Stomach (tissue), 19 donors: ENCODE results near the gene WIPF2. TPM values are rescaled to one million over a fixed set of nuclear protein-coding genes. Genes with fewer than 3 reads are reported as not detected.
A peak's percentile ranks its signal among the peaks of the same experiment; 100 is the strongest.

Source experiments
- DNase-seq, 2 donors: peaks; one replicate each; pipeline versions ENCODE4 v3.0.0 to v3.0.0-alpha.2; 2013 to 2019
- H3K27ac ChIP-seq, 5 donors: fragments of 200-600 bp in 4 of 5; sonication (generic) in 4 of 5; one replicate each; pipeline ENCODE4 v1.5.1; 2013 to 2019; ENCODE audit warnings: mild to moderate bottlenecking in 1 of 5, moderate library complexity in 1 of 5
- H3K27me3 ChIP-seq, 3 donors: fragments of 200-600 bp; sonication (generic); one replicate each; pipeline ENCODE4 v1.5.1; 2017 to 2019; ENCODE audit warnings: mixed run types in 1 of 3
- H3K36me3 ChIP-seq, 4 donors: fragments of 200-600 bp; sonication (generic); 1 replicate in 3 of 4; 2 replicates in 1 of 4; pipeline ENCODE4 v1.5.1; 2016 to 2019
- H3K4me1 ChIP-seq, 4 donors: fragments of 200-600 bp; sonication (generic); one replicate each; pipeline ENCODE4 v1.5.1; 2016 to 2019
- H3K4me3 ChIP-seq, 4 donors: fragments of 200-600 bp; sonication (generic) in 3 of 4; one replicate each; pipeline ENCODE4 v1.5.1; 2016 to 2019; ENCODE audit warnings: mild to moderate bottlenecking in 1 of 4
- H3K9me3 ChIP-seq, 4 donors: fragments of 200-600 bp; sonication (generic); one replicate each; pipeline ENCODE4 v1.5.1; 2016 to 2019
- EP300 ChIP-seq: sonication (generic); formaldehyde crosslinking; IDR thresholded peaks from one replicate; pipeline ENCODE4 v1.6.1; 2017; ENCODE audit warnings: antibody characterized with exemption
- POLR2A ChIP-seq, 4 donors: fragments of 450-650 bp; IDR thresholded peaks; one replicate each; pipeline ENCODE4 v1.6.1; 2016; ENCODE audit warnings: antibody characterized with exemption in 4 of 4, control low read depth in 2 of 4, mild to moderate bottlenecking in 1 of 4, moderate library complexity in 1 of 4
- POLR2AphosphoS5 ChIP-seq, 3 donors: sonication (generic); formaldehyde crosslinking; IDR thresholded peaks; one replicate each; pipeline ENCODE4 v1.6.1; 2016; ENCODE audit warnings: antibody characterized with exemption in 3 of 3
- WGBS, 5 donors: extraction: QIAGEN DNeasy Blood & Tissue Kit in 3 of 5; methylation state at CpG; one replicate each; pipeline versions ENCODE4 v1.1.5 to v1.1.7; 2013 to 2018; 5-methylcytosine and 5-hydroxymethylcytosine counted together
- intact Hi-C: fragments of 100-400 bp; cut with DNase I; formaldehyde crosslinking; loops from one replicate; pipeline ENCODE4 v1.15.1; 2023; ENCODE audit warnings: low total_unique reads
- long read RNA-seq, 10 donors: transcript quantifications; one replicate each; lab custom pipeline, GENCODE V29; 2026
- polyA plus RNA-seq, 3 donors: library from polyadenylated mRNA; stranded (reverse); fragments of 200-250 nt; gene quantifications; one replicate each; pipeline ENCODE4 v1.2.3, GENCODE V29; 2013
- total RNA-seq, 5 donors: library from RNA; depleted of rRNA; stranded (reverse); fragments of >200 nt; gene quantifications; one replicate each; pipeline versions ENCODE4 v1.1.0 to v1.2.3, GENCODE V29; 2014 to 2016
- TF ChIP-seq, protein P1 (sequence below), 7 experiments: fragments of 450-650 bp in 4 of 7; fragments of 200-600 bp in 3 of 7; sonication (generic) in 3 of 7; IDR thresholded peaks; one replicate each; pipeline ENCODE4 v1.5.1; 2016 to 2019; ENCODE audit warnings: antibody characterized with exemption in 7 of 7, control low read depth in 2 of 7, mild to moderate bottlenecking in 1 of 7
- donor health status: healthy with polysubstance abuse.
- donor health status: Bipolar disorder and iron deficiency.
- donor health status: healthy.

The WIPF2 gene, protein sequence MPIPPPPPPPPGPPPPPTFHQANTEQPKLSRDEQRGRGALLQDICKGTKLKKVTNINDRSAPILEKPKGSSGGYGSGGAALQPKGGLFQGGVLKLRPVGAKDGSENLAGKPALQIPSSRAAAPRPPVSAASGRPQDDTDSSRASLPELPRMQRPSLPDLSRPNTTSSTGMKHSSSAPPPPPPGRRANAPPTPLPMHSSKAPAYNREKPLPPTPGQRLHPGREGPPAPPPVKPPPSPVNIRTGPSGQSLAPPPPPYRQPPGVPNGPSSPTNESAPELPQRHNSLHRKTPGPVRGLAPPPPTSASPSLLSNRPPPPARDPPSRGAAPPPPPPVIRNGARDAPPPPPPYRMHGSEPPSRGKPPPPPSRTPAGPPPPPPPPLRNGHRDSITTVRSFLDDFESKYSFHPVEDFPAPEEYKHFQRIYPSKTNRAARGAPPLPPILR
- total RNA-seq: 10 to 100 TPM in 4 of 5 donors, 1 to 10 TPM in 1; 1.4 to 40.6 (median 15.4) TPM
- polyA plus RNA-seq: 10 to 100 TPM in 2 of 3 donors, 1 to 10 TPM in 1; 6.3 to 11.8 (median 11.2) TPM
- long read RNA-seq, donor 1: 0 reads
- long read RNA-seq, donor 2, full-length matches to known transcripts: 7 of 7 reads
- long read RNA-seq, donor 2, partial matches to known transcripts: 0 of 7 reads
- long read RNA-seq, donor 2, other reads (novel, unspliced or antisense): 0 of 7 reads
- long read RNA-seq, donor 3, partial matches to known transcripts: 0 of 2 reads
- long read RNA-seq, donor 3, other reads (novel, unspliced or antisense): 0 of 2 reads
- long read RNA-seq, donor 4: 0 reads
- long read RNA-seq, donor 5, partial matches to known transcripts: 0 of 4 reads
- long read RNA-seq, donor 5, other reads (novel, unspliced or antisense): 0 of 4 reads
- long read RNA-seq, donor 6, full-length matches to known transcripts: 11 of 21 reads
- long read RNA-seq, donor 6, partial matches to known transcripts: 10 of 21 reads
- long read RNA-seq, donor 6, other reads (novel, unspliced or antisense): 0 of 21 reads
- long read RNA-seq, donor 7, full-length matches to known transcripts: 4 of 9 reads
- long read RNA-seq, donor 7, partial matches to known transcripts: 5 of 9 reads
- long read RNA-seq, donor 7, other reads (novel, unspliced or antisense): 0 of 9 reads
- long read RNA-seq, donor 8, partial matches to known transcripts: 0 of 4 reads
- long read RNA-seq, donor 8, other reads (novel, unspliced or antisense): 0 of 4 reads
- long read RNA-seq, donor 9, transcript WIPF2-205 (3 exons, 554 nt): major isoform, 5 of 5 reads
- long read RNA-seq, donor 9, partial matches to known transcripts: 0 of 5 reads
- long read RNA-seq, donor 9, other reads (novel, unspliced or antisense): 0 of 5 reads
- long read RNA-seq, donor 10, full-length matches to known transcripts: 3 of 3 reads
- long read RNA-seq, donor 10, partial matches to known transcripts: 0 of 3 reads
- long read RNA-seq, donor 10, other reads (novel, unspliced or antisense): 0 of 3 reads

DNA sequence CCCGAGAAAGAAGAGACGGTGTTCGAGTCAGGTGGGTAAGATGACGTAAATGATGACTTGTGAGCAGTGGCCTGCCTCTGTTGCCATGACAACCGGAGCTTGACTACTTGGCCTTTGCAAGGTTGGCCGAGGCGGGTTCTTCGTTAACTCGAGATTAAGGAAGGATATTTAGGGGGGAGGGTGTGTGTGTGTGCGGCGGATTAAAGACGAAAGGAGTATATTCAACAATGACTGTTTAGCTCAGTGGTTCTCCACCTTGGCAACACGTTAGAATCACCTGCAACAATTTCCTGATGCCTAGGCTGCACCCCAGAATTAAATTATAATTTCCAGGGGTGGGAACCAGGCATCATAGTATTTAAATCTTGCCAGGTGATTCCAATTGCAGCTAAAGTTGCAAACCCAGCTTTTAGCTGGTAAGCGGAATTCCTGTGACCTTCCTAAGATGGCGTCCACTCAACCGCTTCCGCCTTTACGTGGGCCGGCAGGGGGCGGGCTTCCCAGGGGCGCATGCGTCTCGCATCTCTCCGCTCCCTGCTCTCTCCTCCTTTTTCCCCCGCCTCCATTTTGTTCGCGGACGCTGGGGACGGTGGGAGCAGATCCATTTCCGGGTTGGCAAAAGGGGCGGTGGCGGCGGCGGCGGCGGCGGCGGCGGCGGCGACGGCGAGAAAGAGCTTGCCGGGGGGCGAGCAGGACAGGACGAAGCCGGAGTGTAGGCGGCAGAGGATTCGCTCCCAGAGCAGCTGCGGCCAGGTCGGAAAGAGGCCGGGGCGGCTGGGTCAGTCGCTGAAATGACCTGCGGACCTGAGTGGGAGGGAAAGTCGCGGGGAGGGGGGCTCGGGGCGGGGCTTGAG, at the start of gene WIPF2:
TSS of gene WIPF2 (plus strand) at position 565 of the 854 bp plus-strand sequence. CDS start 37,156 bp downstream, outside the sequence.
- Histone ChIP-seq H3K27me3 (no peaks in the 10 kb centered on the region), H3K4me1 (peaks cover 3 to 34% (median 24%) of the 10 kb centered on the region in 4 donors), H3K9me3 (no peaks in the 10 kb centered on the region), H3K4me3 (peak within 1 kb of the TSS; percentile 58 to 82 (median 75)), H3K27ac (peak within 1 kb of the TSS; percentile 92 to 98 (median 94)), H3K36me3 (no peaks in the 10 kb centered on the region)
- 0 to 2% (median 1%) methylated on average over 54 to 59 of the region's 59 CpGs for WGBS, 5 donors
- intact Hi-C loops: no loop called here
- TF ChIP-seq EP300: no peak
- TF ChIP-seq, protein P1, sequence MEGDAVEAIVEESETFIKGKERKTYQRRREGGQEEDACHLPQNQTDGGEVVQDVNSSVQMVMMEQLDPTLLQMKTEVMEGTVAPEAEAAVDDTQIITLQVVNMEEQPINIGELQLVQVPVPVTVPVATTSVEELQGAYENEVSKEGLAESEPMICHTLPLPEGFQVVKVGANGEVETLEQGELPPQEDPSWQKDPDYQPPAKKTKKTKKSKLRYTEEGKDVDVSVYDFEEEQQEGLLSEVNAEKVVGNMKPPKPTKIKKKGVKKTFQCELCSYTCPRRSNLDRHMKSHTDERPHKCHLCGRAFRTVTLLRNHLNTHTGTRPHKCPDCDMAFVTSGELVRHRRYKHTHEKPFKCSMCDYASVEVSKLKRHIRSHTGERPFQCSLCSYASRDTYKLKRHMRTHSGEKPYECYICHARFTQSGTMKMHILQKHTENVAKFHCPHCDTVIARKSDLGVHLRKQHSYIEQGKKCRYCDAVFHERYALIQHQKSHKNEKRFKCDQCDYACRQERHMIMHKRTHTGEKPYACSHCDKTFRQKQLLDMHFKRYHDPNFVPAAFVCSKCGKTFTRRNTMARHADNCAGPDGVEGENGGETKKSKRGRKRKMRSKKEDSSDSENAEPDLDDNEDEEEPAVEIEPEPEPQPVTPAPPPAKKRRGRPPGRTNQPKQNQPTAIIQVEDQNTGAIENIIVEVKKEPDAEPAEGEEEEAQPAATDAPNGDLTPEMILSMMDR (IDR thresholded peaks at IDR 0.05): peak in 5 of 7 experiments; percentile 55 to 93 (median 78)
- TF ChIP-seq POLR2AphosphoS5 (IDR thresholded peaks at IDR 0.05): peak; percentile 78 to 96 (median 81)
- DNase-seq: peak; percentile 98 to 99

DNA sequence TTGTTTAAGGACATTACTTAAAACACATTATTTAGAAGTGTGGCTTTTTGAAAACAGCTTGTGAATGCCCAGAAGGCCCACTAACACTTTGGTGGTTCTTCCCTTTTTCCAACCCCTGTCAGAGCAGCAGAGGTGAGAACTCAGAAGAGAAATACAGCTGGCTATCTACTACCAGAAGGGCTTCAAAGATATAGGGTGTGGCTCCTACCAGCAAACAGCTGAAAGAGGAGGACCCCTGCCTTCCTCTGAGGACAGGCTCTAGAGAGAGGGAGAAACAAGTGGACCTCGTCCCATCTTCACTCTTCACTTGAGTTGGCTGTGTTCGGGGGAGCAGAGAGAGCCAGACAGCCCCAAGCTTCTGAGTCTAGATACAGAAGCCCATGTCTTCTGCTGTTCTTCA, 48.8 kb upstream of the WIPF2 start:
- Histone ChIP-seq H3K36me3 (peaks cover 50 to 98% (median 96%) of the 10 kb centered on the region in 4 donors), H3K9me3 (no peaks in the 10 kb centered on the region)

DNA sequence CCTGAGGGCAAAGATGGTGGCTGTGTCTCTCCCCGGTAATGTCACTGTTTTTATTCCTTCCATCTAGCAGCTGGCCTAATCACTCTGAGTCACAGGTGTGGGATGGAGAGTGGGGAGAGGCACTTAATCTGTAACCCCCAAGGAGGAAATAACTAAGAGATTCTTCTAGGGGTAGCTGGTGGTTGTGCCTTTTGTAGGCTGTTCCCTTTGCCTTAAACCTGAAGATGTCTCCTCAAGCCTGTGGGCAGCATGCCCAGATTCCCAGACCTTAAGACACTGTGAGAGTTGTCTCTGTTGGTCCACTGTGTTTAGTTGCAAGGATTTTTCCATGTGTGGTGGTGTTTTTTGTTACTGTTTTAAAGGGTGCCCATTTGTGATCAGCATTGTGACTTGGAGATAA, 47.4 kb upstream of the WIPF2 start:
- intact Hi-C loops: no loop called here
- no peak overlapping the region for H3K27ac ChIP-seq
- DNase-seq: no peak

More for the DNA sequence above, 48.8 kb upstream of the WIPF2 start:
- no peak for DNase-seq
- H3K4me1 ChIP-seq: peaks cover 0 to 16% (median 6%) of the 10 kb centered on the region in 4 donors
- 79 to 97% (median 95%) methylated on average over 2 of the region's 2 CpGs for WGBS, 5 donors
- intact Hi-C loops: no loop called here
- no peaks in the 10 kb centered on the region for H3K27me3 ChIP-seq
- TF ChIP-seq EP300 (no peak), POLR2A (IDR thresholded peaks at IDR 0.05) (no peak), POLR2AphosphoS5 (IDR thresholded peaks at IDR 0.05) (no peak)
- TF ChIP-seq, protein P1 (IDR thresholded peaks at IDR 0.05): no peak
- no peak overlapping the region for H3K27ac ChIP-seq
- no peak overlapping the region for H3K4me3 ChIP-seq

More for the DNA sequence above, 47.4 kb upstream of the WIPF2 start:
- Histone ChIP-seq H3K9me3 (no peaks in the 10 kb centered on the region), H3K4me1 (peaks cover 8 to 21% (median 13%) of the 10 kb centered on the region in 4 donors), H3K27me3 (no peaks in the 10 kb centered on the region), H3K36me3 (peaks cover 50 to 95% (median 88%) of the 10 kb centered on the region in 4 donors), H3K4me3 (no peak overlapping the region)
- 69 to 86% (median 80%) methylated on average over 1 of the region's 1 CpG for WGBS, 5 donors
- TF ChIP-seq POLR2A (IDR thresholded peaks at IDR 0.05) (no peak), EP300 (no peak), POLR2AphosphoS5 (IDR thresholded peaks at IDR 0.05) (no peak)
- TF ChIP-seq, protein P1 (IDR thresholded peaks at IDR 0.05): no peak
